Skeletal muscle cell (primary cell): ENCODE results near the gene SMIM14.
A peak's percentile ranks its signal among the peaks of the same experiment; 100 is the strongest.
"Not testable (repeated sequence)": the region's sequence is repeated elsewhere in the genome, so short reads cannot be mapped to it uniquely, and the experiment has no call there.

Source experiments
- DNase-seq: peaks from one replicate; pipeline ENCODE4 v3.0.0-alpha.2; 2010; ENCODE audit warnings: low read depth
- H3K4me3 ChIP-seq: 2 replicates; pipeline ENCODE4 v1.5.1; 2011; ENCODE audit warnings: low read depth, mild to moderate bottlenecking, control low read depth, low read length, moderate library complexity

The SMIM14 gene

DNA sequence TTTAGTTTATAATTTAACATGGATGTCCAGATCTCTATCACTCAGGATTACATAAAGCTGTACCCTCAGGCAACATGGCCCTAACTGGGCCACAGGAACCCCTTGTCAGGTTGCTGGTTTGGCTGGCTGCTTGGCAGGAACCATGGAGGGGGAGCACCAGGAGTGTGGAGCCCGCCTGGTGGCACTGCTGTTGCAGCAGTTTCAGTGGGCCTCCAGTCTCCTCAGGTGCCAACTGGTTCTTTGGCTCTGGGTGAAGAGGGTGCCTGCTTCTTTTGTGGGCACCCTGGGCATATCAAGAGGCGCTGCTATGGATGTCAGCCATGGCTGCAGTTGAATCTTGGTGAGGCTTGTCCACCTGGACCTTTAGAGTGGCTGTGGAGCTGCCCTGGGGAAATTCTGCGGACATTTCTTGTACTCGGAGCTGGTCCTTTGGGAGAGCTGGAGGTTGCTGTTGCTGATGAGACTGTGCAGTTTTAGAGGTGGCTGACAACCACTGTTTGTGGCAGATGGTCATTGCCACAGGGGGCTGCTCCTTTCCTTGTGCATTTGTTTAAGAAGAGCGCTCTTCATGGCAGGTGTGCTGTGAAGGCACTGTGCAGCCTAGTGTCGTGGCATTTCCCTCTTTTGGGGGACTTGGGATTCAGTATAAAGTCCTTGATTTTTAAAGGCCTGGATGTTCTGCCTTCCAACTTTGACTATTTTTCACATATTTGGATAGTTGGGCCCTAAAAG lies 10.3 kb upstream of the SMIM14 start:
- no peak overlapping the region for H3K4me3 ChIP-seq
- DNase-seq = no peak

DNA sequence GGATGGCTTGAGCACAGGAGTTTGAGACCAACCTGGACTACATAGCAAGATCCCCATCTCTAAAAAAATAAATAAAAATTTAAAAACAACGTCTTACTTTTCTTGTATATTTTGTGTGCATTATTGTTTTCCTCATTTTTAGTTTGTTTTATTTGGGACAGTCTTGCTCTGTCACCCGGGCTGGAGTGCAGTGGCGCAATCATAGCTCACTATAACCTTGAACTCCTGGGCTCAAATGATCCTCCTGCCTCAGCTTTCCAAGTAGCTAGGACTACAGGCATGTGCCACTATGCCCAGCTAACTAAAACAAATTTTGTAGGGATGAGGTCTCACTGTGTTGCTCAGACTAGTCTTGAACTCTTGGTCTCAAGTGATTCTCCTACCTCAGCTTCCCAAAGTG lies 9.5 kb upstream of the SMIM14 start:
- H3K4me3 ChIP-seq = no peak overlapping the region
- DNase-seq = no peak

DNA sequence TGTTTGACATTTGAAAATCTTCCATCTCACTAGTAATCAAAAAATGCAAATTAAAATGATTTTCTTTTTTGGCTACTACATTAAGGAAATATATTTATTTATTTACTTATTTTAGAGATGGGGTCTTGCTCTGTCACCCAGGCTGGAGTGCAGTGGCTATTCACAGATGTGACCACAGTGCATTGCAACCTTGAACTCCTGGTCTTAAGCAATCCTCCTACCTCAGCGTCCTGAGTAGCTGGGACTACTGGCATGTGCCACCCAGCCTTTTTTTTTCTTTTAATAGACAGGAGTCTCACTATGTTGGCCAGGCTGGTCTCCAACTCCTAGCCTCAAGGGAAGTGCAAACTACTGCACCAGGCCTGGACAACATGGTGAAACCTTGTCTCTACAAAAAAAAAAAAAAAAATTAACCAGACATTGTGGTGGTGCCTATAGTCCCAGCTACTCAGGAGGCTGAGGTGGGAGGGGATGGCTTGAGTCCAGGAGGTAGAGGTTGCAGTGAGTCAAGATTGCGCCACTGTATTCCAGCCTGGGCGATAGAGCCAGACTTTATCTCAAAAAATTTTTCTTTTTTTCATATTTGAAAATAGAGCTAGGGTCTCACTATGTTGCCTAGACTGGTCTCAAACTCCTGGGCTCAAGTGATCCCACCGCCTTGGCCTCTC lies 4.4 kb upstream of the SMIM14 start:
- no peak overlapping the region for H3K4me3 ChIP-seq
- DNase-seq = no peak

DNA sequence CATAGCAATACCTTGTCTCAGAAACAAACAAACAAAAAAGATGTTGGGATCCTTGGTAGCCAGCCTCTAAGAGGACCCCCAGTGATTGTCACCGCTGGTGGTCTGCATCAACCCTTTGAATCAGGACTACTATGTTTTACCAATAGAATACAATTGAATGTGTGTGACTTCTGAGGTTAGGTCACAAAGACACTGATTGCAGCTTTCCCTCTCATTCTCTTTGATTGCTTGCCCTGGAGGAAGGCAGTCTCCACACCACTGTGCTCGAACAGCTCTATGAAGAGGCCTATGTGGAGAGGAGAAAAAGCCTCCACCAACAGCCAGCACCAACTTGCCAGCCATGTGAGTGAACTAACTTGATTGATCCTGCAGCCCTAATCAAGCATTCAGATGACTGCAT lies 2.8 kb upstream of the SMIM14 start:
- DNase-seq = no peak
- H3K4me3 ChIP-seq = no peak overlapping the region

DNA sequence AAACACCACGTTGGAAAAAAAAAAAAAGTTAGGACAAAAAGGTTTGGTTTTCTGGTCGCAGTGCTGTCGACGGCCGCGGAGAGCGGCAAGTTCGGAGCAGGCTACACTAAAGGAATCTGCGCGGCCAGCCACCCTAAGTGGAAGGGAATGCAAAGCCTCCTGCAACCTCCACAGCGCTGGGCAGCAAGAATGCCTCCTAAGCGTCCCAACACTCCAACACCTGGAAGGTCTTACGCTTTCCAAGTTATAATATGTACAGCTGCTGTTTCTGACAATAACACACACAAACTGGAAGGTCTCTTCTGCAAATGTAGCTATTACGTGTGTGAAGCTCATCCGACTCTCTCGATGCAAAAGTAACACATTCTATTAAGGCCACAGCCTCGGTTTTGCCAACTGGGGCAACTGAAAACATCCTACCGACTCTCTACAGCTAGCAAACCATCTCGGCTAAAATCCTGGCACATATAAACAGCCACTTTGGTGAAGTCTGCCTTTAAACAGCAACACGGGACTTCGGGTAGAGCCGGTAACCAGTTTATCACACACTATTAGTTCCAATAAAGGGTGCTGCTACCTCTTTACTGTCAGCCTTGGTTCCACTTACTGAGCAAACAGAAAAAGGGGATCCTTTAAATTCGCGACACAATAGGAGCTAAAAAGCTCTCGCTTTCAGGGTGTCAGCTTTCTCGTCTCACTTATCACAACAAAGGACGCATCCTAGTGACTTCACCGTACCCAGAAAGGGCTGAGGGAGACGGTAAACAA lies 895 bp downstream of the SMIM14 start:
- DNase-seq = no peak
- H3K4me3 ChIP-seq = peak overlapping the region; percentile 89

DNA sequence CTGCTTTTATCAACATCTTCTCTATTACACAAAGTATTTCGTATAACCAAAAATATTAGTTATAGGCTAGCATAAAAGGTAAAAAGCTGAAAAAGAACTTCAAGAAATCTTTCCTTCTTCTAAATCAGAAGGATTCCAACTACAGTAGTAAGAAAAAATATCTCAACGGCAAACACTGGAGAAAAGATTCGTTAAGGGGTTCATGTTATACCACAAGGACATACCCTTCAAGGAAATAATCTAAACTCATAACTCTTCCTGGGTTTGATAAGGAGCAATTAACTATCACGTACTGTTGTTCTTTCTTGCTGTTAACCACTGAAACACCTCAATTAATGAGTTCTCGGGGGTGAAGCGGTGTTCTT lies 1.5 kb downstream of the SMIM14 start:
- DNase-seq = no peak
- H3K4me3 ChIP-seq = peak overlapping the region; percentile 89

DNA sequence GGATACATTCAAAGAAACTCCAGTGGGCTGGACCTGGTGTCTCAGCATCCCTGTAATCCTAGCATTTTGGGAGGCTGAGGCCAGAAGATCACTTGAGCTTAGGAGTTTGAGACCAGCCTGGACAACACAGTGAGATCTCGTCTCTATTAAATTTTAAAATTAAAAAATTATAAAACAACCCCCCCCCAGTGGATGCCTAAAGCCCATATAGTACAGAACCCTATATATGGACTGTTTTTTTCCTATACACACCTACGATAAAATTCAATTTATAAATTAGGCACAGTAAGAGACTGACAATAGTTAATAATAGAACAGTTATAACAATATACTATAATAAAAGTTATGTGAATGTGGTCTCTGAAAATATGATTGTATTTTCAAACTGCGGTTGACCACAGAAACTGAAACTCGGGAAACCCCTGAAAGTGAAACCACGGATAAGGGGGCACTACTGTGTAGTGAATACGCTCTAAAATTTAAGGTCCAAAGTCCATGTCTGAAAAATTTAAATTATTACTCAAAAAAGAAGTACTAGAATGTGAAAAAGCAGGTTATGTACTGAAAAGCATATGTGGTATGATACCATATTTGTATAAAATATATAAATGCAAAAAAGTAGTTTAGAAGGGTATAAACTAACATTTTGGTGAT lies 2.0 kb downstream of the SMIM14 start:
- H3K4me3 ChIP-seq = peak overlapping the region; percentile 89
- DNase-seq = no peak

DNA sequence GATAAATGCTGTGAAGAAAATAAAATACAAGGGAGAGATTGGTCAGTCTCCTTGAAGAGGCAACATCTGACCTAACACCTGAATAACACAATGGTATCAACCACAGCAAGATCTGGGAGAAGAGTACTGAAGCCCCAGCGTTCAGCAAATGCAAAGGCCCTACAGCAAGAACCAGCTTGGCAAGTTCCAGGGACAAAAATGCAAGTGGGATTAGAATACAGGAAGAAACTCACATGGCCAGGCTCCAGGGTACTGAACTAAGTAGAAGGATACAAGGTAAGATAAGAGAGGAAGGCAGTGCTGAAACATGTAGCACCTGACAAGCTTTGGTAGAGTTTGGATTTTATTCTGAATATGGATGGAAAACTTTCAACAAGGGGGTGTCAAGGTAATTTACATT lies 3.6 kb downstream of the SMIM14 start:
- H3K4me3 ChIP-seq = no peak overlapping the region
- no peak for DNase-seq

DNA sequence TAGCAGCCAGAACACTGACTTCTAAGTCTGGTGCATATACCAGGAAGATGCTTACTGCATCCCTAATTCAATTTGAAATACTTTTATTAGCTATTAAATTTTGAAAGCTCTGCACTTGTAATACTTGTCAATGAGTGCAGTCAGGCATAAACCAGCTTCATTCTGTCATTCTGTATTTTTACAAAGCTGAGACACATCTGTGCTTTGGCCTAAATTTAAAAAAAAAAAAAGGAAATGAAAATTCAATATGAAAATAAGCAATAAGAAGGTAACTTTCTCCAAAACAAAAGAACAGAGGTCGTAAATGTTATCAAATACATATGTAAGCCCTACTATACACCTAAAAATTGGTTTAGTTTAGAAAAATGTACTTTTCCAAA lies 7.0 kb downstream of the SMIM14 start:
- H3K4me3 ChIP-seq = no peak overlapping the region

DNA sequence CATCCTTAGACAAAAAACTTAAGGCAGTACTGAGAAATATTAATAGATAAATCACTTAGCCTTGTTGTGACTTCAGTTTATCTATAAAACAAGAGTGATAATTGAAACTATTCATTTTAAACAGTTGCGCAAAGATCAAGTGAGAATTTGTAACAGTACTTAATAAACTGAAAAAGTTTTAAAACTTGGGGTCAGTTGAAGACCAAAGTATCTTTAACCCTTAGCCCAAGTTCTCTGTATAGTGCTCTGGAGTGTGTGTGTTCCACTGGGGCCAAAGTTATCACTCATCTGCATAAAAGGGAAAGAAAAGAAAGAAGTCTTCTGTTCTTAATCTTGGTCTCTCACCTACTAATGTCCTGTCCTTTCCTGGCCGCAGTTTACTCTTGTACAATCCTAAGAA lies 11.3 kb downstream of the SMIM14 start:
- no peak overlapping the region for H3K4me3 ChIP-seq
- no peak for DNase-seq

More for the DNA sequence above, 7.0 kb downstream of the SMIM14 start:
- DNase-seq = no peak

DNA sequence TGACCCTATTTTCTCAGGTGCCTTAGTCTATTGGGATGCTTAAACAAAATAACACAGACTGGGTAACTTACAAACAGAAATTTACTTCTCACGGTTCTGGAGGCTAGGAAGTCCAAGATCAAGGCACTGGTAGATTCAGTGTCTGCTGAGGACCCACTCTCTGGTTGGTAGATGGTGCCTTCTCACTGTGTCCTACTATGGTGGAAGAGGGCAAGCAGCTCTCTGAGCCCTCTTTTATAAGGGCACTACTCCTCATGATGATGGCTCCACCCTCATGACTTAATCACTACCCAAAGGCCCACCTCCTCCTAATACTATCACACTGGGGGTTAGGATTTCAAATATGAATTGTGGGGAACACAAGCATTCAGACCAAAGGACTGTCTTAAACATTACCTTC lies 11.8 kb downstream of the SMIM14 start:
- no peak for DNase-seq
- H3K4me3 ChIP-seq = no peak overlapping the region

DNA sequence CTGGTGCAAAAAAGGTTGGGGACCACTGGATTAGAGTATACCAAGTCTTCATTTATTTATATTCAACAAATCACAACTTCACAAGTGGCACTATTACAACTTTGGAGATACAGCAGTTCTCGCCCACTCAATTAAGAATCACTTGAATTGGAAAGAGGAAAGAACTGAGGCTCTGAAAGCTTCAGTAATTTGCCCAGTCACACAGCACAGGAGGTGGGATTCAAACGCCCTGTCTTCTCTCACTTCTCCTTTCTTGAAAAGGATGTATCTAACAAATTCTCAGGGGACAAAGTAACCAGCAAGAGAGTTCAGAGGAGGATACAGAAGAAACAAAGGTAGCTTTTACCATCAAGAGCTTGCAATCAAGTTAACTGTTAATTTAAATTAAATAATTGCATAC lies 12.4 kb downstream of the SMIM14 start:
- DNase-seq = no peak

DNA sequence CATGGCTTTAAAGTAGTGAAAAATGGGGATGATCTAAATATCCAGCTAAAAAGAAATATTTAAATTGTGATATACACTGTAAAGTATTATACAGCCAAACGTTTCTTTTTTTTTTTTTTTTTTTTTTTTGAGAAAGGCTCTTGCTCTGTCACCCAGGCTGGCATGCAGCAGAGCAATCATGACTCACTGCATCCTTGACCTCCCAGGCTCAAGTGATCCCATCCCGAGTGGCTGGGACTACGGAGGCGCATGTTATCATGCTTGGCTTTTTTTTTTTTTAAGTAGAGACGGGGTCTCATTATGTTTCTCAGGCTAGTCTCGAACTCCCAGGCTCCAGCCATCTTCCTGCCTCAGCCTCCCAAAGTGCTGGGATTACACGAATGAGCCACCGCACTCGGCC lies 17.1 kb downstream of the SMIM14 start:
- no peak overlapping the region for H3K4me3 ChIP-seq
- DNase-seq = peak; percentile 71

More for the DNA sequence above, 12.4 kb downstream of the SMIM14 start:
- H3K4me3 ChIP-seq = no peak overlapping the region

DNA sequence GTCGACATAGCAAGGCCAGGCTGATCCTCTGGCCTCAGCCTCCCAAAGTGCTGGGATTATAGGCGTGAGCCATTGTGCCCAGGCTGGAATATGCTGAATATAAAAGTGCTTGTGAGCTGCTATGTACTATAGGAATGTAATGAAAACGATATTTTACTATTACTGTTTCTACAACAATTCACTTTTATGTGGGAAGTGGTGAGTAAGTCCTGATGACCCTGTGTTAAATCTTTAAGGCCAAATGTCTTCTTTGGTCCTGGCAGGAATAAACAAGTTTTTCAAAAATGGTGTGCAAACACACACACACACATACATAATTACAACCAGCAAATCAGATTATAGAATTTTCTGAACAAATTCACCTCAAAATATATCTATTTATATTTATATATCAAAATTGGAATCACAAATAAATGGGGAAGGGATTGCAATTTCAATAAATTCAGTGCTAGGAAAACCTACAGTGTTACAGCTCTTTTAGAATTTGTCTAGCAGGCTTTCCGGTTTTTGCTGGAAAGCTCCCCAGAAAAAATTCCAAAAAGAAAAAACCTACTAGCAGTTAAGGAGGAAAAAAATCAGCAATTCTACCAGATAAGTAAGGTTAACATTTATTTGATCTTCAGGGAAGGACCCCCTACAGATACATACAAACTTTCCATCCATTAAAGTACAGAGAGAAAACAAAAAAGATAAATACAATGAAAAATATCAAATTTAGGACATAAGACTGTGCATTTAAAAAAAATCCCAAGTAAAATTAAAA lies 17.9 kb downstream of the SMIM14 start:
- H3K4me3 ChIP-seq = no peak overlapping the region
- DNase-seq = no peak

DNA sequence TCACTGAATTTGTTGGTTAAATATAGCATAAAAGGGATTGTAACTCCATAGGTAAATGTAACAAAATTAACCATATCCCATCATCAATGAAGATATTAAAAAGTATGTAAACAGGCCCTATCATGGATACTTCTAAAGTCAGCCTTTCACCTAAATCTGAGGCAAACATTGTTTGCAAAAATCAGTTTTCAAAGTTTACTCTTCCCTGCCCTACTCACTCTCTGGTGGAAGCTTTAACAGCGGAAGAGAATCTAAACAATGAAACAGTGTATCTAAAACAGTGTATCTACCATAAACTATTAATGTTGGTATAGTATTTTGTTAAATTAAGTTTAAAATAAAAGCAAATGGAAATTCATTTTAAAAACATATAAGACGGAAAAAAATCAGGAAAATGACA lies 21.1 kb downstream of the SMIM14 start:
- no peak overlapping the region for H3K4me3 ChIP-seq
- DNase-seq = no peak

DNA sequence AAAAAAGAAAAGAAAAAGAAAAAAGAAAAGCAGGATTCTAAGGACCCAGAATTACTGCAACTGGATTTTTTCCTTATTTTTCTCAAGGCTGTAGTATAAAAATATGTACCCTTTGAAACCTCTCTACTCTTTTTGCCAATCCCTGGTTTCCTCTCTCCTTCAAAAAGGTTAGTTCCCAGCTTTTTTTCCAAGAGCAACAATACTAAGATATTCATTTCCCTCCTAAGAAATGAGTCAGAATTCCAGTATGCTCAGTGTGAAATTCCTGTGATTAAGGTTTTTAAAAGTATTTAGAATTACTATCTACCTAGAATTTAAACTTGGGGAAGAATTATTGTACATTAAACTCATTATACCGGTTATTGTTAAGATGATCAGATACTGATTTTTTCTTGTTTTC lies 22.0 kb downstream of the SMIM14 start:
- no peak for DNase-seq
- H3K4me3 ChIP-seq = no peak overlapping the region

DNA sequence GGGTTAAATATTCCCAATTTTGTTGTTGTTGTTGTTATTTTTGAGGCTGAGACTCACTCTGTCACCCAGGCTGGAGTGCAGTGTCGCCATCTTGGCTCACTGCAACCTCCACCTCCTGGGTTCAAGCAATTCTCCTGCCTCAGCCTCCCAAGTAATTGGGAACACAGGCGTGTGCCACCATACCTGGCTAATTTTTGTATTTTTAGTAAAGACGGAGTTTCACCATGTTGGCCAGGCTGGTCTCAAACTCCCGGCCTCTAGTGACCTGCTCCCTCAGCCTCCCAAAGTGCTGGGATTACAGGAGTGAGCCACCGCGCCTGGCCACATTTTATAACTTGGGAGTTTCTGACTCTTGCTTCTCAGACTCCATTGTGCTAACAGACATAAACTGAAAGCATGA lies 22.6 kb downstream of the SMIM14 start:
- DNase-seq = not testable (repeated sequence)

DNA sequence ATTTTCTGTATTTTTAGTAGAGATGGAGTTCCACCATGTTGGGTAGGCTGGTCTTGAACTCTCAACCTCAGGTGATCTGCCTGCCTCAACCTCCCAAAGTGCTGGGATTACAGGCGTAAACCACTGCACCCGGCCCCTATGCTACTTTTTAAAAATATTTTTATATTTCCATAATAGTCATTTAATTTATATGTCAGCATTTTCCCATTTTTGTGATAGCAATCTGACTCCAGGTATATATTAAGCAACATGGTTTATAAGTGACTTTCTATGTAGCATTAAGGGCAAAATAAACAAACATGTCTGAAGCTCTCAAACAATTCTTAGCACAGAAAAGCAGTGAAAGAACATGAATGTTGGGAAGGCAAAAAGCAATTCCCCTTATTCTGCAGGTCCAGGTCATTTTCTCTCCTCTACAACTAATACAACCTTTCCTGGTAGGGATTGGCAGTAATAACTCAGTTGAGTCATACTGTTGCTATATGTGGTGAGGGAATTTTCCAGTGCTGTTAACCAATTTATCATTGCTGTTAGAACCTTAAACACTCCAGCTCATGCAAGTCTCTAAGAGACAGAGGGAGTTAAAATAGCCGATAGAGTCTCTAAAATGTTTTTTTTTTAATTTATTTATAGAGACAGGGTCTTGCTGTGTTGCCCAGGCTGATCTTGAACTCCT lies 24.0 kb downstream of the SMIM14 start:
- peak; percentile 56 for DNase-seq
- no peak overlapping the region for H3K4me3 ChIP-seq

More for the DNA sequence above, 22.6 kb downstream of the SMIM14 start:
- H3K4me3 ChIP-seq = not testable (repeated sequence)

DNA sequence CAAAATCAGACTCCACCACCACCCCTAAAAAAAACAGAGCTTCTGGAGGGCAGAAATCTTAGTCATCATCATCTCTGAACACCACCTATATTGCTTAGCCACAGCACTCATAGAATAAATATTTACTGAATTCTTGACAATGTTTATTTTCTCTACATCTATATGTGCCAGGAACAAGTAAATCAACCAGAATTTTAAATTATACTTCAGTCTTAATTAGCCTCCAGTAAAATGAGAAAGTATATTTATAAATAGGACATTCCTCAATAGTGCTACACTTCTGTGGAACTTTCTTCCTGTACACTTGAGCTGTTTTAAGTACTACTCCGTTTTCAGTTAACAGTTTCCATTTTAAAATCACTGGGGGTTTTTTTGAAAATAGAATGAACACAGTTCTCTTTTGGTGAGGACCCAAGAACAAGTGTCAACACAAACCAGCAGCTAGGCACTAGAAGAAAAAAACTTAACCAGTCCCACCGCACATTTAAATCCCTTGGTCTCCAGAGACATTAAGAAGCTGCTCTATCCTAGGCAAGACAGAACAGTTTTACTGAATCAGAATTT lies 25.5 kb downstream of the SMIM14 start:
- no peak overlapping the region for H3K4me3 ChIP-seq
- DNase-seq = no peak
